Dedifferentiated amniotic fluid mesenchymal stem cell (primary cell): ENCODE results near the gene FCN3.
A peak's percentile ranks its signal among the peaks of the same experiment; 100 is the strongest.

Experiments used
- DNase-seq: peaks from one replicate; pipeline ENCODE4 v3.0.0-alpha.2; 2016; ENCODE audit errors: extremely low spot score

FCN3 gene

DNA sequence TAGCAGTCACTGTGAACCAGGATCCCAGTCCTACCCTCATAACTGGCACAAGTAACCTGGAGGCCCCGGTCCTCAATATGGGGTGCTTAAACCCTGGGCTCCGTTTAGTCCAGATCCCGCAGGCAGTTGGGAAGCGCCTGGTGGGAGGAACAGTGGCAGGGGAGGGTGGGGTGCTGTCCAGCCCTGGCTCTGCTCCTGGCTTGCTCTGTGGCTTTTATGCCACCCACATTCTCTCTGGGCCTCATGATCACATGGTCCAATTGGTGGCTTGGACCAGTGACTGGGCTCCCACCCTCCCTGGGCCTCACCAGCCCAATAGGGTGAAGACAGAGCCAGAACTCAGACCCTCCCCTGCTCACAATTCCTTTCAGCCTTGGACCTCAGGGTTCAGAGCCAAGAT, 5.6 kb upstream of the FCN3 start:
- DNase-seq, result no peak

GRCh38 chr1:27379564-27380122, 5.0 kb upstream of the FCN3 start:
- DNase-seq, result no peak

- DNase-seq, result no peak
These were observed 3.3 kb upstream of the FCN3 start for GRCh38 chr1:27377760-27378495.

DNA sequence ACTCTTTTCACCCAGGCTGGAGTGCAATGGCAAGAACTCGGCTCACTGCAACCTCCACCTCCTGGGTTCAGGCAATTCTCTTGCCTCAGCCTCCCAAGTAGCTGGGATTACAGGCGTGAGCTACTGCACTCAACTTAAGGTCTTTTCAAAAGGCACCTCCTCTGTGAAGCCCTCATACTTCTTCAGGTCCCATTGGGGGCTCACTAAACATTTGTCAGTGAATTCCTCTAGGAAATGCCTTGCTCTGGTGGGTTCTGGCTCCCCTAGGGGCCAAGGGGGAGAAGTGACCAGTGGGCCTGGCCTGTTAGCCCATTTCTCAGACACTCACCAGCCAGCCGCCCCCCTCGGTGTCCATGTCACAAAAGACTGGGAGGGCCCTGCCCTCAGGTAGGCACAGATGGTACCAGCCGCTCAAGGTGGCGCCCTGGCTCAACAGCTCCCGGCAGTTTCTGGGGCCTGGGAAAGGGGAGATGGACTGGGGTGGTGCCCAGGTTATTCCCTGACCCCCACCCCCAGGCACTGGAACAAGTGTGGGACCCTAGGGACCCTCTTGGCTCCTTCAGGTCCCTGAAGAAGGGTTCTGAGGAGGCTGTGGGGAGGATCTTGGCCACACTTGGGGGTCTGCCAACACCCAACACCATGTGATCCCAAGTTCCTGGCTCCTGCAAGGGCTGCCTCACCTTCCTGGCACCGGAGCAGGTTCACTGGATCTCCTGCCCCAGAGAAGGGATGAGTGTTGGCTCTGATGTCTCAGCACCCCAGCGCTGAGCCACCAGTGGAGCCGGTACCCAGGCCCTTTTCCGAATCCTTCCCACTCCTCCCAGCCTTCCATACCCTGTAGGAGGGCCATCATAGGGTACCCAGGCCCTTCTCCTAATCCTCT, 1.6 kb downstream of the FCN3 start:
- no peak for DNase-seq

DNA sequence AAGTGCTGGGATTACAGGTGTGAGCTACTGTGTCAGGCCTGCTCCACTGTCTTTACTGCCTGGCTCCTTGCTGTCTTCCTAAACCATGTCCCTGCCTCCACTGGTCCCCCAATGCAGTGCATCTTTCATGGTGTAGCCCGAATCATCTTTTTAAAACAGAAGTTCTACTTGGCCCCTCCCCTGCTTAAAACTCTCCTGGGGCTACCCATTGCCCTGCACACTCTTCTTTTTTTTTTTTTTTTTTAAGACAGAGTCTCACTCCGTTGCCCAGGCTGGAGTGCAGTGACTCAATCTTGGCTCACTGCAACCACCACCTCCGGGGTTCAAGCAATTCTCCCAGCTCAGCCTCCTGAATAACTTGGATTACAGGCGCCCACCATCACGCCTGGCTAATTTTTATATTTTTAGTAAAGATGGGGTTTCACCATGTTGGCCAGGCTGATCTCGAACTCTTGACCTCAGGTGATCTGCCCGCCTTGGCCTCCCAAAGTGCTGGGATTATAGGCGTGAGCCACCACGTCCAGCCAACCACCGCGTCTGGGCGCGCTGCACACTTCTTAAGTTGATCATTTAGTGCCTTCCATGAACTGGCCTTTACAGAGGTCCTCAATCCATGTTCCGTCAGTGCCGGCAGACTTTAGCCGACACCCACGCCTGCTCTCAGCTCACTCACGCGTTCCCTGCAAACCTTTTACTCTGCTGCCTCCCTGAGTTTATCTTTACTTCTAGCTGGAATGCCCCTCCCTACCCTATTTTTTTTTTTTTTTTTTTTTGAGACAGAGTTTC, 2.4 kb downstream of the FCN3 start:
- DNase-seq, result no peak

DNA sequence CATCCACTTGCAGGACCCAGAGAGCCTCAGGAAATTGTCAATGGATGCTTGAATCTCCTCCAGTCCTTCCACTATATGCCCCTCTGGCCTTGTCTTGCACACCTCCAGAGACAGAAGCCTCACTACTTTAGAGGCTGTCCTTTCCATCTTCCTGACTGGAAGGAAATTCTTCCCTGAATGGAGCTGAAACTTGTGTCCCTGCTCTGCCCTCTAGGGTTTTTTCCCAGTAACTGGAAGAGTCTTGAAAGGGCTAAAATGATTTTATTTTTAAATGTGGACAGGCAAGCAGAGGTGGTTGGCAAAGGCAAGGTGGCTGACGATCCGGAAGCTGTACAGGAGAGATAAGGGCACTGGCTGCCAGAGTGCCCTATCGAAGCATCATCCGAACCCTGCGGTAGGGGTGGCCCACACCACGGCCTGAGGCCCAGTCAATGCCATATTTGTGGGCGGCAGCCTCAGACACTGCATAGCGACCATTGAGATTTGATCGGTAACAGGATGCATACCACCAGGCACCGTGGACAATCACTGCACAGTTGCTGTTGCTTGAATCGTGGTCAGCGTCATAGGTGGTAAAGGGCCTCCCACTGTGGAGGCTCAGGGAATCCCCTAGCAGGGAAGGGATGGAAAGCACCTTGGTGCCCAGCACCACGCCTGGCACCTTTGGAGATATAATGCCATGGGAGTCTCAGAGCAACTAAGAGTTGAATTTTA, 5.6 kb downstream of the FCN3 start:
- DNase-seq, result no peak

DNA sequence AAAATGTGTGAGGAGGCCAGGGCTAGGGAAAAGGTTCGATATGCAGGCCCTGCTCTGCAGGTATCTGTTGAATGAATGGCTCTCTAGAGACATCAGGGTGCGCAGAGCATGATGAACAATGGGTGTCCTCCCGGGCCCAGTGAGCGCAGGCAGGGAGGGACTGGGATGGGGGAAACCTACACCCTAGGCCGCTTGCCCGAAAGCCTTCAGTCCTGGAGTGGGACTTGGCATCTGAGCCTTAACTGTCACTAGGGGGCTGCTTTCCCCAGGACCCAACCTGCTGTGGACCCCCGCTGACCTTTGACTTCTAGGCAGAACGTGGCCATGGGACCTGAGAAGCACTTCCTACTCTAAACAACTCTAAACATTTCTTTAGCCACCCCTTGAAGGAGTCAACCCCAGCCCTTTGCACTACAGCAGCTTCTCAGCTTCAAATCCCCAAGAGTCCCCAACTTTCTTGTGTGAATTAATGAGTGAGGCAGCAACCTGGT, 7.4 kb downstream of the FCN3 start:
- DNase-seq, result no peak

DNA sequence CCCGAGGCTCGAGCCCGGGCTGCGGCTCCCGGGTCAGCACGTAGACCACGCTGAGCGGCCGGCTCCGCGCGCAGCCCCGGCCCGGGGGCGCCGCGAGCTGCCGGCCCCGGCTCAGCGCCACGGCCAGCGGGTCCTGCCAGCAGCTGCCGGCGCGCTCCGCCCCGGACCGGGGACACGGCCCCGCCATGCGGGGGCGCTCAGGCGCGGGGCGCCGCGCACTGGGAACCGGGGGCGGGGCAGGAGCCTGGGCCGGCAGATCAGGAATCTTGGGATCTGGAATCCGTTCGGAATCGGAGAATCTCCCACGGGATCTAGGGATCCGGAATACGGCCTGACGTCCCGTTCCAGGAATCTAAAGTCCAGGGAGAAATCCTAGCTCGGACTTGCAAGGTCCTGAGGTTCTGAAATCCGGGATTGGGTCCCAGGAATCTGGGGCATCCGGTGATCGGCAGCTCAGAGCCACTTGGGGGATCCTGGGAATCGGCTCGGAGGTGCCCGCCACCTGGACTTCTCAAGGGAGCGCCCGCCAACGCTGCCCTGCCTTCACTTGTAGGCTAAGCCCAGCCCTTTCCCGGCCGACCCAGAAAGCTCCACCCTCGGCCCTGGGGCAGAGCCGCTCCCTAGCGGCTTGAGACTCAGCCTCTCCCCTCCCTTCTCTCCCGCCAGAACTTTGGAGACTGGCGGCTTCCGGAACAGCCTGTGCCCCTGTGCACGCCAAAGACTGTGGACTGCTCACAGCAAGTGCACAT, 8.0 kb downstream of the FCN3 start, which contains the start of gene MAP3K6:
Gene MAP3K6, minus strand, starts transcription at position 551 of the 749 bp plus-strand sequence. Its CDS starts 364 bp downstream, at position 187.
- DNase-seq, result peak; percentile 63

- DNase-seq, result peak; percentile 54
These were observed 8.6 kb downstream of the FCN3 start for GRCh38 chr1:27366113-27366410.

DNA sequence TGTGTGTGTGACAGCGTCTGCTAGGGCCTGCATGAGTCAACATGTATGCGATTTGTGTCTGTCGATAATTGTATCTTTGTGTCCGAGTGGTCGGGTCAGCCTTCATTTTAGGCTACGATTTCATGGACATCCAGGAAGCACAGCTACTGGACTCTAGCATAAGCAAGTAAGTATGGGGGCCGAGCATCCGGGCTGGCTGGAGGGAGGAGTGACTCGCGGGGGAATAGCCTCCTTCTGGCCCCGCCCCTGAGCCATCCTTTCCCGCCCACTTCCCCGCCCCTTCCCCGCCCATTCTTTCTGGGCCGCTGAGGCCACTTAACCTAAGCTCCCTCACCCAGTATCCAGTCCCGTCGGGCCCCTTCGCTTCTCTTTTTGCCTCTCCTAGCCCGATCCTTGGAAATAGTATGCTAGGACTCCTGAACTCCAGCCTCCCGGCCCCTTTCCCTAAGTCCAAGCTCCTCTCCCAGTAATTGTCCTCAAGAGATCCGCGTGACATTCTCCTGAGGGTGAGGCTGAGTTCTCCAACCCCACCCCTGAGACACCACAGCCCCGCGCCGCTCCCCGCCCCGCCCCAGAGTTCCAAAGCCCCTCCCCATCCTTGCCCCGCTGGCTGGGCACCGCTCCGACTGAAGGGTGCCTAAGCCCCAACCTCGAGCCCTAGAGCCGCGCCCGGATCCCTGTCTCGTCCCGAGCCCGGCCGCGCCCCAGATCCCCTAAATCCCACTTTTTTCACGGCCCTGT, 9.1 kb downstream of the FCN3 start:
- DNase-seq, result peak; percentile 83

DNA sequence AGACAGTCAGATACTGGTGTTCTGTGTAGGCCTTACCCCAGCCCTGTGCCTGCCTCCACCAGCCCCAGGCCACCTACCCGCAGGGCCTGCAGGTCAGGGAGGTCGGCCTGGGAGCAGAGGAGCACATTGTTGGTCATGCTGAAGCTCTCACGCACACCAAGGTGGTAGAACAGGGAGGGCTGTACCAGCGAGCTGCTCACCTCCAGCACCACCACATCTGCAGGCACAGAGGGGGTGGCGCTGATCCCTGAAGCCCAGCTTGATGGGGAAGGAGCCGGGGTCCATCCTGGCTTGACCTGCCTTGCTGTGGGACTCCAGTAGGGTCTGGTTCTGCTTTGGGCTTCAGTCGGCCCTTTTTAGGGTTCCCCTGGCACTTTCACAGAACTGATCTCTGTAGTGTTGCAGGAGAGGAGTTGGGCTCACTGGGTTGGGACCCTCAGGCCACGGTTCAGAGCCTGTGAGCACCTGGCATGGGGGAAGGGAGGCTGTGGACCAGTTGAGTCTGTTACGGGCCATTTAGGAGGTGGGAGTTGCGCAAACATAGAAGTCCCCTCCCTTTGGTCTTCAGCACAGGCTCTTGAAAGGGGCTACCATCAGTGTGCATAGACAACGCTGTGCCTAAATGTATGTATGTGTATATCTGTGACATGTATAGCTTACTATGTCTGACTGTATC, 9.8 kb downstream of the FCN3 start:
- no peak for DNase-seq

DNA sequence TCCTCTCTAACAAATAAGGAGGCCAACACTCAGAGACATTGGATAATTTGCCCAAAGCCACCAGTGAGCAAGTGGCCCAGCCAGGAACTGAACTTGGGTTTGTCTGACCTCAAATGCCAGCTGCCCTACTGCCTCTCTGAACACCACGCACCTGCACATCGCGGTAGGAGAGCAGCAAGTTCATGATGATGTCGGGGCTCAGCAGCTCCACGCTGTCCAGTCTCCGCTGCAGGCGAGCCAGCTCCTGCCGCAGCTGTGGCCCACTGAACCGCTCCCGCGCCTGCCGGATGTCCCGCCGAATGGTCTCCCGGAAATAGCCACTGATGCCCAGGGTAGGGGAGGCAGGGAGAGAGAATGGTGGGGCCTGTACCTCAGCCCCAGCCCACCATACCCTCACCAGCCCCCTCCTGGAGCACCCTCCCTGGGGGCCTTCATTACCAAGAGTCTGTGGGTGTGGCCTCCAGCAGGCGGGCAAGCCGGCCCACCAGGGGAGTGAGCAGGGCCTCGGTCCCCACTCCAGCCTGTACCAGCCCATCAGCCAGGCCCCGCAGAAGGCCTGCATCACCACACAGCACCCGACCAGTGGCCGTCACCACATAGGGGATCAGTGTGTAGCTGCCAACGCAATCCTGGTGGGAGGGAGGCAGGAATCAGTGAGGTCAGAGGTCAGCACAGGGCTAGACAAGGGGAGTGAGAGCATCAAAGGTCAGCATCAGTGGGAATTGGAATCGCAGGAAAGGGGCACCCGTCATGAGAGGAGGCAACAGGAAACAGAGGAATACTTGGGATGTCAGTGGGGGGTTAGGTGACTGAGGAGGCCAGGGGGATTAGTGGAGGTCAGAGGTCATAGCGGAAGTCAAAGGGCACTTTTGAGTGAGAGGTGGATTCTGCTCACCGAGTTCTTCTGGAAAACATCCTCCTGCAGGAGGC, 10.6 kb downstream of the FCN3 start:
- no peak for DNase-seq

DNA sequence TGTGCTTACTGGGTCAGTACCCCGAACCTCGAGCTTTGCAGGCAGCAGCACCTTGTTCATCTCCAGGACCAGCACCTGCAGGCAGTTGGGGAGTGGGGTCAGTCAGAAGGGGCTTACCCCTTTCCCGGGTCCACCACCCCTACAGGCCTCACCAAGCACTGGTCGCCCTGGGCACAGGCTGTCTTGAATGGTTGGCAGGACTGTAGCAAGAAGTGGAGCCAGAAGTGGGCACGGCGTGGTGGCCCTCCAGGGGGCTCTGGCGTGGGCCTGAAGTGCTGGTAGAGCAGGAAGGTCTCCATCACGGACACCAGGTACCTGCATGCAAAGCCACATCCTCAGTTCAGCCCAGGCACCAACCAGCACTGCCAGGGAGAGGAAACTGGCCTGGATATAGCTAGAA, 13.1 kb downstream of the FCN3 start:
- DNase-seq, result no peak

- DNase-seq, result no peak
These were observed 13.6 kb downstream of the FCN3 start for GRCh38 chr1:27361044-27361402.

DNA sequence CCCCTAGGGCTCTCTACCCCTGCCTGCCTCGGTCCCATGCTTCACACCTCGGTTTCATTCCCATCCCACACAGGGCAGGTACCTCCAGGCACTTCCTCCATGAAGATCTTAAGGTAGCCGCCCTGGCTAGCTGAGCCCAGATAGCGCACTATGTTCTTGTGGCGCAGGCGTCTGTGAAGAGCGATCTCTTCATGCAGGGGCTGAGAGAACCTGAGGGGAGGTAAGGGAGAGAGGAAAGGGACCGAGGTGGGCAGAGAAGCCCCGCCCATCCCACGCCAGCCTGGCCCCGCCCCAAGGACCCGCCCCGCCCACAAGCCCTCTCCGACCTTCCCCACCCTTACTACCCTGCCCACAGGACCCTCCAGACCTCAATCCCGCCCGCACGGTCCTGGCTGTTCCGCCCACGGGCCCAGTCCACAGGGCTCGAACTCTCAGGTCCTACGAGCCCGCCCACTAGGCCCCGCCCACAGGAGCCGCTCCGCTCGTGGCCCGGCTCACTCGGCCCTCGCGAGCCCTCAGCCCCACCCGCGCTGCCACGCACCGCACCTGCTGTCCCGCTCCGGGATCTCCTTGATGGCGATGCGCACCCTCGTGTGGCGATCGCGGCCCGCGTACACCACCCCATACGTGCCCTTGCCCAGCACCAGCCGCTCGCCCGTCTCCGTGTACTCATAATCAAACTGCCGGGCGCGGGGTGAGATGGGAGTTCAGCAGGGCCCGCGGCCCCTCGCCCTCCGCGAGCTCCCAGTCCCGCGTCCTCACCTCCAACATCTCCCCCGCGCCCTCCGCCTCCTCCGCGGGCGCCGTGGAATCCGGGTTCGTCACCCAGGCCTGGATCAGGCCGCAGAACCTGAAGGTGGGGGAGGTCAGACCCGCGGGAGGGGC, 14.2 kb downstream of the FCN3 start:
- no peak for DNase-seq

DNA sequence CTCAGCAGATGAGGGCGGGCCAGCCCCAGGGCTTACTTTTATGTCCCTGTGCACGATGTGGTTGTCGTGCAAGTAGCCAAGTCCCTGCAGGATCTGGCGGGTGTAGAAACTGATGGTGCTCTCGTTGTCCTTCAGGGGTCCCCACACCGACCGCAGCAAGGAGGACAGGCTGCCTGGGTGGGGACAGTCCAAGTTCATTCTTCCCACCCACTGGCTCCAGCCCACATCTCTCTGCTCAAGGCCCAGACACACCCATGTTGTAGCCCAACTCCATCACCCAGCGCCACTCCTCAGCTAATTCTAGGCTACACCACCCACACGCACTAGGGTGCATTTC, 14.8 kb downstream of the FCN3 start:
- no peak for DNase-seq

DNA sequence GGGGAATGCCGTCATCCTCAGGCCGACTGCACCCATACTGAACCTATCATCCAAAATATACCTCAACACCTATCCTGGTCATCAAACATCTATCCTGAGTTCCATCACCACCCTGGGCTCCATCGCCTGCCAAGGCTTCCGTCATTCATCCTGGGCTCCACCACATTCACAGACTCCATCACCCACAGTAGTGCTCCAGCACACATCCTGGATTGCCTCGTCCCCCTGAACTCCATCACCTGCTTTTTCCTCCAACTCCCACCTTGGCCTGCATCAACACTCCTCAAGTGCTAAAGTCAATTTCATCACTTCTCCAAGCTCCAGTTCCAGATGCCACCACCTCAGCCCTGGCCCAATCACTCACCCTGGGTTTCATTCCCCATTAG, 15.7 kb downstream of the FCN3 start:
- DNase-seq, result no peak
